ENCODE results near the gene COL12A1. TPM values are rescaled to one million over a fixed set of nuclear protein-coding genes. Genes with fewer than 3 reads are reported as not detected.

The COL12A1 gene
- total and polyA plus RNA-seq, 10 of the 15 experiments (the other 5 are each of a cell fraction or from before 2014, with no cell fraction given), result under 0.01 to 0.69 (median 0.11) TPM; not detected in 6

DNA sequence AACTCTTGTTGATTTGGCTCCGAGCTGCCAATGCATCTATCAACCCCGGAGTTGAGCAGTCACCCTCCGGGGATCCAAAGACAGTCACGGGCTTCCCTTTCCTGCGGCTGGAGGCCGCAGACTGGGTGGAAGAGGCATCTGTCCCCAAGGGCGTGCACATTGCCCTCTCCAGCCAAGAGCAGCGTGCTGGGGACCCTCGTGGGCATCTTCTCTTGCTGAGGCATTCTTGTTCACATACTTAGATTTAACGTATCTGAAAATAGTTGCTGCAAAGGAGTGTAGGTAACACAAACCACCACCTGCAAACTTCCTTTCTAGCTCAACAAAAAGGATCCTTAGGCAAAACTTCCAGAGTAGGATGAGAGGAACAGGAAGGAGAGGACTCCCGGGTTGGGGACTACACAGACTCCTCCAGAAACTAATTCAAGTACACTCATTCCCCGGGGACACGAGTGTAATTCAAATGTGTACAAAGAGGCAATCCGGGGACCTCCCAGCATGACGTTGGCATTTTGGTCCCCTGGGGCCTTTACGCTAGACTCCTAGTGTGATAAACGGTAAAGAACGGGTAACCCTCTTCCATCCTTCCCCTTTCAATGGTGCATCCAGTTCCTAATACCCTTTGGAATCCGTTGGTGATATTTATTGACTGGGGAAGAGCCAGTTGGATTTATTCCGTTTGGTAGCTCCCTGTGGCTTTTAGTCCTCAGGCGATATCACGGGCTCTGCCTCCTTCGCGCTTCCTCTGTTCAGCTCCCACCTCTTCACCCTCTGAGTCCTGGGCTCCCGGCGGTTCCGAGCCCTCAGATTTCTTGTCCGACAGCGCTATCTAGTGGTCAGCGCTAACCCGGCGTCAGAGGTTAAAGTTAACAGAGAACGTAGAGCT is 2.7 kb upstream of the COL12A1 start (continued):
- TF ChIP-seq, protein P1, sequence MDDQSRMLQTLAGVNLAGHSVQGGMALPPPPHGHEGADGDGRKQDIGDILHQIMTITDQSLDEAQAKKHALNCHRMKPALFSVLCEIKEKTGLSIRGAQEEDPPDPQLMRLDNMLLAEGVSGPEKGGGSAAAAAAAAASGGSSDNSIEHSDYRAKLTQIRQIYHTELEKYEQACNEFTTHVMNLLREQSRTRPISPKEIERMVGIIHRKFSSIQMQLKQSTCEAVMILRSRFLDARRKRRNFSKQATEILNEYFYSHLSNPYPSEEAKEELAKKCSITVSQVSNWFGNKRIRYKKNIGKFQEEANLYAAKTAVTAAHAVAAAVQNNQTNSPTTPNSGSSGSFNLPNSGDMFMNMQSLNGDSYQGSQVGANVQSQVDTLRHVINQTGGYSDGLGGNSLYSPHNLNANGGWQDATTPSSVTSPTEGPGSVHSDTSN (IDR thresholded peaks at IDR 0.05; ENCODE audit: insufficient replicate concordance, low read depth, low read length), result no peak
- TF ChIP-seq TARDBP (IDR thresholded peaks at IDR 0.05; ENCODE audit: borderline replicate concordance), result no peak
- no peak for TF ChIP-seq HDAC6 (IDR thresholded peaks at IDR 0.05; ENCODE audit: unreplicated experiment)
- TF ChIP-seq SMAD1 (IDR thresholded peaks at IDR 0.05; ENCODE audit: low read depth, partially characterized antibody), result no peak
- no peak for TF ChIP-seq SRF (IDR thresholded peaks at IDR 0.05; ENCODE audit: low read depth in 2 of 2, low read length in 2 of 2)
- 0 out of 3 replicates have a peak, but pooled peaks have one; percentile 19 for TF ChIP-seq POU2F2 (IDR thresholded peaks at IDR 0.05; ENCODE audit: borderline replicate concordance, low read depth, low read length)
- TF ChIP-seq MEF2B (IDR thresholded peaks at IDR 0.05; ENCODE audit: partially characterized antibody, poor library complexity, severe bottlenecking), result peak; percentile 89
- no peak for TF ChIP-seq EGR1 (IDR thresholded peaks at IDR 0.05; ENCODE audit: borderline replicate concordance in 1 of 2, low read depth in 2 of 2, low read length in 2 of 2)
- no peak for TF ChIP-seq ESRRA (IDR thresholded peaks at IDR 0.05; ENCODE audit: low read length)
- TF ChIP-seq SIN3A (IDR thresholded peaks at IDR 0.05; ENCODE audit: low read depth, low read length), result no peak
